Nephron (organoid): ENCODE data around the gene CORO7.

Experiments used
- H3K27ac Mint-ChIP-seq, 3 experiments: 2 replicates each; pipeline ENCODE4 v1.8.0; 2020; ENCODE audit warnings: mixed read lengths in 3 of 3, mild to moderate bottlenecking in 2 of 3, moderate library complexity in 1 of 3
- H3K27me3 Mint-ChIP-seq: 2 replicates; pipeline ENCODE4 v1.8.0; 2021; ENCODE audit warnings: low read depth, mild to moderate bottlenecking, moderate library complexity, mixed read lengths
- H3K36me3 Mint-ChIP-seq: 2 replicates; pipeline ENCODE4 v1.8.0; 2020; ENCODE audit warnings: low read depth, mixed read lengths
- H3K4me1 Mint-ChIP-seq: 2 replicates; pipeline ENCODE4 v1.8.0; 2020; ENCODE audit warnings: mixed read lengths
- H3K4me3 Mint-ChIP-seq, 3 experiments: 2 replicates each; pipeline ENCODE4 v1.8.0; 2020; ENCODE audit warnings: mild to moderate bottlenecking in 3 of 3, mixed read lengths in 3 of 3, moderate library complexity in 2 of 3
- H3K9me3 Mint-ChIP-seq: 2 replicates; pipeline ENCODE4 v1.8.0; 2020; ENCODE audit warnings: mixed read lengths
- CTCF ChIP-seq, 3 experiments: fragments of 200-600 bp; sonication (generic); IDR thresholded peaks; one replicate each; pipeline ENCODE4 v1.5.0; 2021; ENCODE audit warnings: antibody characterized with exemption in 3 of 3; ENCODE audit not compliant: unreplicated experiment in 3 of 3

CORO7 gene

GRCh38 chr16:4369007-4369733 lies 47.2 kb downstream of the CORO7 start:
- Mint-ChIP-seq H3K27ac (peak overlapping the region; percentile 26 to 70 (median 42)), H3K36me3 (no peaks in the 10 kb centered on the region), H3K4me1 (peaks cover 17% of the 10 kb centered on the region), H3K9me3 (no peaks in the 10 kb centered on the region), H3K4me3 (peak overlapping the region in 2 of 3 experiments; percentile 6 to 30), H3K27me3 (peaks cover 8% of the 10 kb centered on the region)
- no peak for TF ChIP-seq CTCF (IDR thresholded peaks at IDR 0.05; ENCODE audit: unreplicated experiment in 3 of 3)

- Mint-ChIP-seq H3K4me1 (peaks cover 12% of the 10 kb centered on the region), H3K27me3 (peaks cover 4% of the 10 kb centered on the region), H3K27ac (peak overlapping the region in 2 of 3 experiments; percentile 19 to 30), H3K9me3 (no peaks in the 10 kb centered on the region), H3K4me3 (peak overlapping the region in 1 of 3 experiments; percentile 31), H3K36me3 (no peaks in the 10 kb centered on the region)
- no peak for TF ChIP-seq CTCF (IDR thresholded peaks at IDR 0.05; ENCODE audit: unreplicated experiment in 3 of 3)
These were observed 49.0 kb downstream of the CORO7 start for GRCh38 chr16:4367393-4367856.

- Mint-ChIP-seq H3K4me1 (peaks cover 8% of the 10 kb centered on the region), H3K27ac (no peak overlapping the region), H3K36me3 (no peaks in the 10 kb centered on the region), H3K27me3 (peaks cover 4% of the 10 kb centered on the region), H3K4me3 (no peak overlapping the region), H3K9me3 (no peaks in the 10 kb centered on the region)
- no peak for TF ChIP-seq CTCF (IDR thresholded peaks at IDR 0.05; ENCODE audit: unreplicated experiment in 3 of 3)
These were observed 50.4 kb downstream of the CORO7 start for GRCh38 chr16:4366016-4366415.

GRCh38 chr16:4365615-4366014 lies 50.8 kb downstream of the CORO7 start:
- Mint-ChIP-seq H3K27me3 (peaks cover 4% of the 10 kb centered on the region), H3K4me3 (no peak overlapping the region), H3K27ac (no peak overlapping the region), H3K9me3 (no peaks in the 10 kb centered on the region), H3K36me3 (no peaks in the 10 kb centered on the region), H3K4me1 (peaks cover 6% of the 10 kb centered on the region)
- TF ChIP-seq CTCF (IDR thresholded peaks at IDR 0.05; ENCODE audit: unreplicated experiment in 3 of 3) = no peak

- Mint-ChIP-seq H3K27ac (no peak overlapping the region), H3K4me3 (no peak overlapping the region)
These were observed 51.4 kb downstream of the CORO7 start for GRCh38 chr16:4365014-4365406.

More at GRCh38 chr16:4365014-4365406, 51.4 kb downstream of the CORO7 start:
- Mint-ChIP-seq H3K36me3 (no peaks in the 10 kb centered on the region), H3K9me3 (no peaks in the 10 kb centered on the region), H3K4me1 (peaks cover 1% of the 10 kb centered on the region), H3K27me3 (peaks cover 4% of the 10 kb centered on the region)
- no peak for TF ChIP-seq CTCF (IDR thresholded peaks at IDR 0.05; ENCODE audit: unreplicated experiment in 3 of 3)
